ENCODE data around the gene PAOX.
"Not testable (repeated sequence)": the region's sequence is repeated elsewhere in the genome, so short reads cannot be mapped to it uniquely, and the experiment has no call there.

PAOX gene

DNA sequence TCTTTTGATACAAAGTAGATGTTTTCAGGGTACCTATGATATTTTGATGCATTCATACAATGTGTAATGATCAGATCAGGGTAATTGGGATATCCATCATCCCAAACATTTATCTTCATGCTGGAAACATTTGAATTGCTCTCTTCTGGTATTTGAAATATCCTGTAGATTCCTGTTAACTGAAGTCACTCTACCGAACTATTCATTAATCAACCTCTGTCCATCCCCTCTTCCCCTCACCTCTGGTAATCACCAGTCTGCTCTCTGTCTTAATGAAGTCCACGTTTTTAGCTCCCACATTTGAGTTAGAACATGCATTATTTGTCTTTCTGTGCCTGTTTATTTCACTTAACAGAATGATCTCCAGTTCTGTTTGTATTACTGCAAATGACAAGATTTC is 26.2 kb downstream of the PAOX start:
- no peak for DNase-seq (ENCODE audit: low spot score)
- in situ Hi-C loops (cut with MboI; ENCODE audit: low sequenced_read_pairs, unreplicated experiment): no loop called here

DNA sequence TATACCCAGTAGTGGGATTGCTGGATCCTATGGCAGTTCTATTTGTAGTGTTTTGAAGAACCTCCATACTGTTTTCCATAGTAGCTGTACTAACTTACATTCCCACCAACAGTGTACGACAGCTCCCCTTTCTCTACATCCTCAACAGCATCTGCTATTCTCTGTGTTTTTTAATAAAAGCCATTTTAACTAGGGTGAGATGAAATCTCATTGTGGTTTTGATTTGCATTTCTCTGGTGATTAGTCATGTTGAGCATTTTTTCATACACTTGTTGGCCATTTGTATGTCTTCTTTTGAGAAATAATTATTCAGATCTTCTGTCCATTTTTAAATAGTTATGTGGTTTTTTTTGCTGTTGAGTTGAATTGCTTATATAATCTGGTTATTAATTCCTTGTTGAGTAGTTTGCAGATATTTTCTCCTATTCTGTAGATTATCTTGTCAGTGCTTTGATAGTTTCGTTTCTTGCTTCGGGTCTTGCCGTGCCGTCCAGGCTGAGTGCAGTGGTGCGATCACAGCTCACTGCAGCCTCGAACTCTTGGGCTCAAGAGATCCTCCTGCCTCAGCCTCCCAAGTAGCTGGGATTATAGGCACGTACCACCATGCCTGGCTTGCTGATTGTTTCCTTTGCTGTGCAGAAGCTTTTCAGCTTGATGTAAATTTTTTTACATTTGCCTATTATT is 26.9 kb downstream of the PAOX start:
- in situ Hi-C loops (cut with MboI; ENCODE audit: low sequenced_read_pairs, unreplicated experiment): no loop called here
- no peak for DNase-seq (ENCODE audit: low spot score)
- TF ChIP-seq, protein P1, sequence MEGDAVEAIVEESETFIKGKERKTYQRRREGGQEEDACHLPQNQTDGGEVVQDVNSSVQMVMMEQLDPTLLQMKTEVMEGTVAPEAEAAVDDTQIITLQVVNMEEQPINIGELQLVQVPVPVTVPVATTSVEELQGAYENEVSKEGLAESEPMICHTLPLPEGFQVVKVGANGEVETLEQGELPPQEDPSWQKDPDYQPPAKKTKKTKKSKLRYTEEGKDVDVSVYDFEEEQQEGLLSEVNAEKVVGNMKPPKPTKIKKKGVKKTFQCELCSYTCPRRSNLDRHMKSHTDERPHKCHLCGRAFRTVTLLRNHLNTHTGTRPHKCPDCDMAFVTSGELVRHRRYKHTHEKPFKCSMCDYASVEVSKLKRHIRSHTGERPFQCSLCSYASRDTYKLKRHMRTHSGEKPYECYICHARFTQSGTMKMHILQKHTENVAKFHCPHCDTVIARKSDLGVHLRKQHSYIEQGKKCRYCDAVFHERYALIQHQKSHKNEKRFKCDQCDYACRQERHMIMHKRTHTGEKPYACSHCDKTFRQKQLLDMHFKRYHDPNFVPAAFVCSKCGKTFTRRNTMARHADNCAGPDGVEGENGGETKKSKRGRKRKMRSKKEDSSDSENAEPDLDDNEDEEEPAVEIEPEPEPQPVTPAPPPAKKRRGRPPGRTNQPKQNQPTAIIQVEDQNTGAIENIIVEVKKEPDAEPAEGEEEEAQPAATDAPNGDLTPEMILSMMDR (IDR thresholded peaks at IDR 0.05; ENCODE audit: borderline replicate concordance, control extremely low read depth, extremely low read depth, insufficient read depth, missing control alignments): no peak

More for the DNA sequence above, 26.2 kb downstream of the PAOX start:
- TF ChIP-seq, protein P1 (IDR thresholded peaks at IDR 0.05; ENCODE audit: borderline replicate concordance, control extremely low read depth, extremely low read depth, insufficient read depth, missing control alignments): no peak

DNA sequence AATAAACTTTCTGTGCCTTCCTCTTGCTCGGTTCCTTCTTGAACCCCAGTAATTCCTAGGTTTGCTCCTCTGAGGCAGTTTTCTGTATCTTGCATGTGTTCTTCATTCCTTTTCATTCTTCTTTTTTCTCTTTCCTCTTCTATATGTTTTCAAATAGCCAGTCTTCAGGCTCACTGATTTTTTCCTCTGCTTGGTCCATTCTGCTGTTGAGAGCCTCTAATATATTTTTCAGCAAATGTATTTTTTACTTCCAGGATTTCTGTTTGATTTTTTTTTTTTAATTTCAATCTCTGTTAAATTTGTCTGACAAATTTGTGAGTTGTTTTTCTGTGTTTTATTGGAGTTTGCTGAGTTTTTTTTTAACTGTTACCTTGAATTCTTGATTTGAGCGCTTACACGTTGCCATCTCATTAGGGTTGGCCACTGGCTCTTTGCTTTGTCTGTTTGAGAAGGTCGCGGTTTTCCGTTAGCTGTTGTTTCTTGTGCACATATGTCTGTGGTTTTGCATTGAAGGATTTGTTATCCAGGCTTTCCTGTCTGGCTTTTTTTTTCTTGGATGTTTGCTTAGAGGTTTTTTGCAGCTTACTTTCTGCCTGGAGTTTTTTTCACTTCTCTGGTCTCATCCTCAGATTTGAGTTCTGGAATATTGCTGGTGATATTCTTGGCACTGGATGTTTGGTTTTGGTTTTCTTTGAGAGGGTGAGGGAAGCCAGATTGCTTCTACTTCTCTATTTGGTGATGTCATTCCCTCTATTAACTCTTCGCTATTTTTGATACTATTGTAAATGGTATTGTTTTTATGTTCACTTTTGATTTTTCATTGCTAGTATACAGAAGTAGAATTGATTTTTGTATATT is 32.7 kb downstream of the PAOX start:
- in situ Hi-C loops (cut with MboI; ENCODE audit: low sequenced_read_pairs, unreplicated experiment): no loop called here
- TF ChIP-seq, protein P1 (IDR thresholded peaks at IDR 0.05; ENCODE audit: borderline replicate concordance, control extremely low read depth, extremely low read depth, insufficient read depth, missing control alignments): no peak
- no peak for DNase-seq (ENCODE audit: low spot score)

DNA sequence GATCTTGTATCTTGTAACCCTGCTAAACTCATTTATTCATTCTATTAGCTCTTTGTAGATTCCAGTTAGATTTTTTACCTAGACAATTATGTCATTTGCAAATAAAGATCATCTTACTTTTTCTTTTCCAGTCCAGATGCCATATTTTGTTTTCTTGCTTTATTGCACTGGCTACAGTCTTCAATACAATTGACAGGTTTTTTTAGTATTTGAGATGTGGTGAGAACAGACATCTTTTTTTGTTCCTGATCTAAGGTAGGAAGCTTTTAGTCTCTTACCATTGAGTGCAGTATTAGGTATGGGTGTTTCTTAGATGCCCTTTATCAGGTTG is 33.3 kb downstream of the PAOX start:
- TF ChIP-seq, protein P1 (IDR thresholded peaks at IDR 0.05; ENCODE audit: borderline replicate concordance, control extremely low read depth, extremely low read depth, insufficient read depth, missing control alignments): no peak
- DNase-seq (ENCODE audit: low spot score): no peak
- in situ Hi-C loops (cut with MboI; ENCODE audit: low sequenced_read_pairs, unreplicated experiment): no loop called here

DNA sequence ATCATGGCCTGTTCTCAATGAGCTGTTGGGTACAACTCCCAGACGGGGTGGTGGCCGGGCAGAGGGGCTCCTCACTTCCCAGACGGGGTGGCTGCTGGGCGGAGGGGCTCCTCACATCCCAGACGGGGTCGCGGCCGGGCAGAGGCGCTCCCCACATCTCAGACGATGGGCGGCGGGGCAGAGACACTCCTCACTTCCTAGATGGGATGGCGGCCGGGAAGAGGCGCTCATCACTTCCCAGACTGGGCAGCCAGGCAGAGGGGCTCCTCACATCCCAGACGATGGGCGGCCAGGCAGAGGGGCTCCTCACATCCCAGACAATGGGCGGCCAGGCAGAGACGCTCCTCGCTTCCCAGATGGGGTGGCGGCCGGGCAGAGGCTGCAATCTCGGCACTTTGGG is 35.3 kb downstream of the PAOX start:
- in situ Hi-C loops (cut with MboI; ENCODE audit: low sequenced_read_pairs, unreplicated experiment); DNase-seq (ENCODE audit: low spot score): not testable (repeated sequence)

DNA sequence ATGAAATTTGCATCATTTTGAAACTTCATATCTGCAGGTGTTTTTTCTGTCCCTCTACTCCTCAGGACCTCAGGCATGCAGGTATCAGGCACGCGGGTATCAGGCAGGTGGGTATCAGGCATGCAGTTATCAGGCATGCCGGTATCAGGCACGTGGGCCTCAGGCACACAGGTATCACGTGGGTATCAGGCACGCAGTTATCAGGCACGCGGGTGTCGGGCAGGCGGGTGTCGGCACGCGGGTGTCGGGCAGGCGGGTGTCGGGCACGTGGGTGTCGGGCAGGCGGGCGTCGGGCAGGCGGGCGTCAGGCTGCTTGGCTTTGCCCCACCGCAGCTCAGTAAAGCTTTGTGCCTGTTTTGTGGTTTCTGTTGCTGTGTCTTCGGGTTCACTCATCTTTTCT is 36.7 kb downstream of the PAOX start:
- TF ChIP-seq, protein P1 (IDR thresholded peaks at IDR 0.05; ENCODE audit: borderline replicate concordance, control extremely low read depth, extremely low read depth, insufficient read depth, missing control alignments): no peak
- DNase-seq (ENCODE audit: low spot score): no peak
- in situ Hi-C loops (cut with MboI; ENCODE audit: low sequenced_read_pairs, unreplicated experiment): no loop called here

Measured in GM13976 (cell line).